Measurements from ENCODE around the gene VSTM2L.
A peak's percentile ranks its signal among the peaks of the same experiment; 100 is the strongest.

The VSTM2L gene

DNA sequence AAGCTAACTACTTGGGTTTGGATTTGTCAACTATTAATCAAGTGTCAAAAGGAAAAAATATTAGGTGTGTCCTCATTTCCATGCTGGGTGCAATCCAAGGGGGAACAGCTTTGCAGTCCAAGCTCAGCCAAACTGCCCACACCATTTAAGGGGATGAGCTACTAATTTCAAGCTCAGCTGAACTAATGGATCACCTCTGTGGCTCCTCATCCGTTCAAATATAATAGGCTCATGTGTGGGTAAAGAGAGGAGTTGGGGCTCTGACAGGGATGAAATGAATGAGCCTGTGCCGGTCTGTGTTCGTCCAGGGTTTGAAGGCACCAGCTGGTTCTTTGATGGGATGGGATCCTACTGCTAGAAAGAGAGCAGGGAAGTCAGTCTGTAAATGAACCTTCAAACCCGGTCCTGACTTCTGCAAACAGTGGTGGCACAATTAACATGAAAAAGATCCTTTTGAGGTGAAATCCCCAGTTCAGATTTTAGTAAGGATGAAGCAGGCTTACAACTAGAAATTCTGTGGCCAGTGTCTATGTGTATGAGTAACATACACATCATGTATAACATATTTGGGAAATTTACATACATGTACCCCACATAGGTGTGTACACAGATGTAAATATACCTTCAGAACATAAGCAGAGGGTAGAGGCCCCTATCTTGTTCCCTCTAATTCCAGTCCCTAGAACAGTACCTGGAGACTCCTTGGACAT lies 88.4 kb downstream of the VSTM2L start:
- DNase-seq: no peak

DNA sequence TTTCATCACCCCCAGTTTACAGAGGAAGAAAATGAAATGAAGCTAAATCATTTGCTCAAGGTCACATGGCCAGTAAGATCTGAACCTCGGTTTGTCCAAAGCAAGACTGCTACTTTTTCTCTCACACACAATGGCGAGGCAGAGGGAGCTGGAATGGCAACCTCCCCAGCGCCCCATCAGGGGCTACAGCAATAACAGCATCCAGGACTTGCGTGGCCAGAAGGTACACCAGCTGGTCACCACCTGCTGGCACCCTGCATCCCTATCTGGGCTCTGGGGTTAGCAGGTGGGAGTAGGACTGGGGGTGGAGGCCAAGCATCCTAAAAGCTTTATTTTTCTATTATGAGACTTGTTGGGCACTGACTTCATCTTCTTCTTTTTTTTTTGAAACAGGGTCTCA lies 89.0 kb downstream of the VSTM2L start:
- DNase-seq: no peak

DNA sequence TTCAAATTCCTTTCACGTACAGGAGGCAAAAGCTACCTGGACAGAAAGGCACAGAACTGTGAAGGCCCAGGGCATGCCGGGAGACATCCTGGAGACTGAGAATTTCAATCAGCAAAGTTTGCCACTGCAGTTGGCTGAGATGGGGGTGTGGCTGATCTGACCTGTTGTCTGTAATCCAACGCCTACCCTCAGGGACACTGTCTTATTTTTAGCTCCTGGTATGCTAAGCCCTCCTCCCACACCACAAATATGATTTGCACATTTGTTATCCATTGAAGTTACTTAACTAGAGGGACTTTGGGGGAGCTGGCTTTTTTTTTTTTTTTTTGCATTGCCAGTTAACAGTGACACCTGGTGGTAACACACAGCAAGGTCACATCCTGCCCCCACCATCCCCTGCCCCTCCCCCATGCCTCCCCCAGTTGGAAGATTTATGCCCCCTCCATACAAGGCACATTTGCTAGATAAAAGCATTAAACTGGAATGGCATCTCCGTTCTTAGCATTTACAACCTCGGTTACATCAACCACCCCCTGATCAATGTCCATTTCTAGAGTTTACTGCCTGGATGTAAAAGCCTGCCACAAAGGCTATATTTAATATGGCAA lies 90.0 kb downstream of the VSTM2L start:
- peak; percentile 85 for DNase-seq

DNA sequence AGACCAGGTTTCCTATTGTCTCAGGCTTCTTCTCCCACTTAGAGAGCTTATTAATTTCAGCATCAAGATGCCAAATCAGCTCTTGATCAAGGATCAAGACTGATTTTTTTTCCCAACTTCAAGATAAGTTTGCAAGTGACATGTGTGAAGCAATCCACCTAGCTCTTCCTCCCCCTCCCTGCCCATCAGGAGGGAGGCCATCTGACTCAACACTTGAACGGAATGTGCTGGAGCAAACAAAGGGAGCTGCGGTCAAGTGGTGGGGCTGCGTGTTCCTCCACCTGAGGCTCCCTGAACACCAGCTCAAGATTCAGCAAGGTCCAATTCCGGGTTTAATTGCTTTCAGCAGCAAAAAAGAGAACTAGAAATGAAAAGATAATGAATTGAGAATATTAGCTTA lies 91.6 kb downstream of the VSTM2L start:
- DNase-seq: peak; percentile 26

Data from fibroblast of skin of abdomen (primary cell).